Omental fat pad (tissue), 4 donors: ENCODE data around the gene ULK3. TPM values are rescaled to one million over a fixed set of nuclear protein-coding genes. Genes with fewer than 3 reads are reported as not detected.

ENCODE experiments used
- ATAC-seq: fragments of 150-250 bp; one replicate; pipeline ENCODE4 v1.9.1; 2016; ENCODE audit warnings: mild to moderate bottlenecking, moderate library complexity; ENCODE audit not compliant: low FRiP score
- DNase-seq: peaks from one replicate; pipeline ENCODE4 v3.0.0-alpha.2; 2019; ENCODE audit warnings: low spot score
- total RNA-seq, 4 donors: library from RNA; depleted of rRNA; stranded (reverse); fragments of >200 nt; gene quantifications; one replicate each; pipeline ENCODE4 v1.1.0, GENCODE V29; 2016
- TF ChIP-seq, protein P1 (sequence below), 3 donors: fragments of 450-650 bp; IDR thresholded peaks; one replicate each; pipeline ENCODE4 v1.5.1; 2016 to 2017; ENCODE audit warnings: antibody characterized with exemption in 3 of 3, mild to moderate bottlenecking in 3 of 3, moderate library complexity in 2 of 3

ULK3 gene
- total RNA-seq, 4 donors from 2014 or later, result 23.2 to 52.6 (median 41.4) TPM

GRCh38 chr15:74857671-74858368 lies 14.9 kb upstream of the ULK3 start:
- no peak for DNase-seq
- TF ChIP-seq, protein P1, sequence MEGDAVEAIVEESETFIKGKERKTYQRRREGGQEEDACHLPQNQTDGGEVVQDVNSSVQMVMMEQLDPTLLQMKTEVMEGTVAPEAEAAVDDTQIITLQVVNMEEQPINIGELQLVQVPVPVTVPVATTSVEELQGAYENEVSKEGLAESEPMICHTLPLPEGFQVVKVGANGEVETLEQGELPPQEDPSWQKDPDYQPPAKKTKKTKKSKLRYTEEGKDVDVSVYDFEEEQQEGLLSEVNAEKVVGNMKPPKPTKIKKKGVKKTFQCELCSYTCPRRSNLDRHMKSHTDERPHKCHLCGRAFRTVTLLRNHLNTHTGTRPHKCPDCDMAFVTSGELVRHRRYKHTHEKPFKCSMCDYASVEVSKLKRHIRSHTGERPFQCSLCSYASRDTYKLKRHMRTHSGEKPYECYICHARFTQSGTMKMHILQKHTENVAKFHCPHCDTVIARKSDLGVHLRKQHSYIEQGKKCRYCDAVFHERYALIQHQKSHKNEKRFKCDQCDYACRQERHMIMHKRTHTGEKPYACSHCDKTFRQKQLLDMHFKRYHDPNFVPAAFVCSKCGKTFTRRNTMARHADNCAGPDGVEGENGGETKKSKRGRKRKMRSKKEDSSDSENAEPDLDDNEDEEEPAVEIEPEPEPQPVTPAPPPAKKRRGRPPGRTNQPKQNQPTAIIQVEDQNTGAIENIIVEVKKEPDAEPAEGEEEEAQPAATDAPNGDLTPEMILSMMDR (IDR thresholded peaks at IDR 0.05), result no peak
- no peak for ATAC-seq

- no peak for ATAC-seq
- TF ChIP-seq, protein P1 (IDR thresholded peaks at IDR 0.05), result no peak
- no peak for DNase-seq
These were observed 14.2 kb upstream of the ULK3 start for GRCh38 chr15:74857082-74857655.

GRCh38 chr15:74856537-74856936 lies 13.6 kb upstream of the ULK3 start:
- TF ChIP-seq, protein P1 (IDR thresholded peaks at IDR 0.05), result no peak
- DNase-seq (no peak), ATAC-seq (no peak)

GRCh38 chr15:74855857-74856256 lies 12.9 kb upstream of the ULK3 start:
- ATAC-seq, result no peak
- no peak for DNase-seq
- TF ChIP-seq, protein P1 (IDR thresholded peaks at IDR 0.05), result no peak

GRCh38 chr15:74854453-74855022 lies 11.6 kb upstream of the ULK3 start:
- ATAC-seq (no peak), DNase-seq (no peak)
- TF ChIP-seq, protein P1 (IDR thresholded peaks at IDR 0.05), result no peak

- DNase-seq, result no peak
- ATAC-seq, result no peak
- TF ChIP-seq, protein P1 (IDR thresholded peaks at IDR 0.05), result no peak
These were observed 9.0 kb upstream of the ULK3 start for GRCh38 chr15:74851960-74852359.

DNA sequence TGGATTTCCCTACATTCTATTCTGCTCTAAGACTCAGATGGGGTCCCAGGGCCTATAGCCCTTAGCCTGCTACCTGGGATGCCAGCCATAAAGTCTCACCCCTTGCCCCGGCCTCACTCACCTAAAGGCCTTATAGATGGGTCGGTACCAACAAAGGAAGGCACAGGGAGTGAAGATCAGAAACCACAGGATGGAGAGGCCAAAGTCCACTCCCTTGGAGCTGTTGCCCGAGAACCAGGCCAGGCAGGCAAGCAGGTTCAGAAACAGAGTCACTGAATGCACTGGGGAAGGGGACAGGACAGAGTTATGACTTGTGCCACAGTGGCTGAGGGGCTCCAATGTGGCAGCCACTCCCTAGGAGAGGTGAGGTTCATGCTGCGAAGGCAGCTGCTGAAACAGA lies 7.4 kb upstream of the ULK3 start:
- ATAC-seq (no peak), DNase-seq (no peak)
- TF ChIP-seq, protein P1 (IDR thresholded peaks at IDR 0.05), result no peak
